Ramos (cell line): ENCODE data around the gene UTF1.

Experiments
- in situ Hi-C: fragments of 300-500 bp; cut with MboI; formaldehyde crosslinking; loops from one replicate; pipeline ENCODE4 v1.14.3; 2022; ENCODE audit warnings: low sequenced_read_pairs; ENCODE audit not compliant: unreplicated experiment

Gene UTF1

GRCh38 chr10:133242611-133243356 lies 12.8 kb downstream of the UTF1 start:
- in situ Hi-C loops, result no loop called here

DNA sequence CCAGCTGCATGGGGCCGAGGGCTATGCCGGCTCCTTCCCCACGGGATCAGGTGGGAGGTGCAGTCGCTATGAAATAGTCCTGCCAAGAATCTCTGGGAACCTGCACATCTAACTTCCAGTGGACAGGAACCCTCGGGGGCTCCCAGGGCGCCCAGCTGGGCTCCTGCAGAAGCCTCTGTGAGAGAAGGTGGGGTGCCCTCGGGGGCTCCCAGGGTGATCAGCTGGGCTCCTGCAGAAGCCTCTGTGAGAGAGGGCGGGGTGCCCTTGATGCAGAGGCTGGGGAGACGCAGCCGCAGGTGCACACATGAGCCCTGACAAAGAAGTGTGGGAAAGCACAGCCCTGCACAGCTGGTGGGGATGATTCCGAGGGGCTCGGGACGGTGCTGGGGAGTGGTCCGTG lies 13.6 kb downstream of the UTF1 start:
- in situ Hi-C loops, result no loop called here

- in situ Hi-C loops, result no loop called here
Observed at GRCh38 chr10:133245439-133246235, 15.6 kb downstream of the UTF1 start.

DNA sequence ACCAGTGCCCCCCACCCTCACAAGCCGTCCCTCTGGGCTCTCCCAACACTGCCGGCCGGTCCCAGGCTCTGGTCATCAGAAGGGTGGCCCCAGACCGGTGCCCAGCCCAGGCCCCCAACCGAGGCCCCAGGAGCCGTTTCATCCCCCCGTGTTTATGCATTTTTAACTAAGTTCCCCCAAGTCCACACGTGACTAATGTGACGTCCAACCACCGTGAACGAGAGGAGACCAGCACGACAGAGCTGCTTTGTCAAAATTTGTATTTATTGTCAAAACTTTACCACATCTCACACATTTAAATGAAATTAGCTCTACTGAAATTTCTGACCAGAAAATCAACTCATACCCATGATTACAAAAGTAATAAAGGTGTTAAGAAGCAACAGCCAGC lies 16.2 kb downstream of the UTF1 start:
- in situ Hi-C loops, result no loop called here

GRCh38 chr10:133247681-133248333 lies 17.8 kb downstream of the UTF1 start:
- in situ Hi-C loops, result no loop called here

- in situ Hi-C loops, result no loop called here
Observed at GRCh38 chr10:133248334-133248715, 18.3 kb downstream of the UTF1 start.

GRCh38 chr10:133249094-133249780 lies 19.2 kb downstream of the UTF1 start:
- in situ Hi-C loops, result no loop called here

- in situ Hi-C loops, result no loop called here
Observed at GRCh38 chr10:133249975-133250754, 20.1 kb downstream of the UTF1 start.

- in situ Hi-C loops, result no loop called here
Observed at GRCh38 chr10:133251388-133252222, 21.6 kb downstream of the UTF1 start.

GRCh38 chr10:133252223-133252552 lies 22.2 kb downstream of the UTF1 start:
- in situ Hi-C loops, result no loop called here

DNA sequence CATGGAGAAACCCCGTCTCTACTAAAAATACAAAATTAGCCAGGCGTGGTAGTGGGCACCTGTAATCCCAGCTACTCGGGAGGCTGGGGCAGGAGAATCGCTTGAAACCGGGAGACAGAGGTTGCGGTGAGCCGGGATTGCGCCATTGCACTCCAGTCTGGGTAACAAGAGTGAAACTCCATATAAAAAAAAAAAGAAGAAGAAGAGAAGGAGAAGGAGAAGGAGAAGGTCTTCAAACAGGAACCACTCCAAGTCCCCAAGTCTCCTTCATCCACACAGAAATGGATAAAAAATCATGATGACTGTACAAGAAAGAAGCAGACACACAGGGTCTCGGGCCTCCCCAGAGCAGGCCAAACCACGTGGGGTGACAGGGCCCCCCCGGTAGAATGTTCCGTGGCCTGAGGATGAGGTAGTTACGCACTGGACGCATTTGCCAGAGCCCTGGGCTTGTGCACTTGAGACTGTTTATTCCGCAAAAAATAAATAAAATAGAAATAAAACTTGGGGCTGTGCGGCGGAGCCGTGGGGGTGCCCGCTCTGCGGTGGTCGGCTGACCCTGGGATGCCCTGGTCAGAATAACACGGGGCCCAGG lies 23.4 kb downstream of the UTF1 start:
- in situ Hi-C loops, result no loop called here

DNA sequence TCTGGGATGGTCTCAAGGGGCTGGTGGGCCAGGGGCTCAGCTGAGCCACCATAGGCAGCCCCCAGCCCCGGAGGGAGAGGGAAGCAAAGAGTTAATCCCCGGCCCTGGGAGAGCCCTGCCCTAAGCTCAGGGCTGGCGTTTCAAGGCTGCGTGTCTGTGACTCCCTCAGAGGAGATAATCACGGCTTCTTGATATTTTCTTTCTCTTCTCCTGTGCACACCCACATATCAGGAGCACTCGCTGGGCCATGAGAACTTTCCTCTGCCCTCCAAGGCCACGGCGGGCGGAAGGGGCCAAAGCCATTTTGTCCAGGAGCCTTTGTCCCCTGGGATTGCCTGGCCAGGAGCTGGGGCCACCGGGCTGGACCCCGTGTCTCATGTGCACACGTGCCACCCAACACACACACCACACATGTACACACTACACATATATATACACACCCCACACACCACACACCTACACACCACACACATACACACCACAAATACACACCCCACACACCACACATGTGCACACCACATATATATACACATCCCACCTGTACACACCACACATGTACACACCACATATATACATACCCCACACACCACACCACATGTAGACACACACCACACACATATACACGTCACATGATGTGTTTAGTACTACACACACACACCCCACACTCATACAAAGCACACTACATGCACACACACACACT lies 24.6 kb downstream of the UTF1 start:
- in situ Hi-C loops, result no loop called here

GRCh38 chr10:133255323-133255722 lies 25.3 kb downstream of the UTF1 start:
- in situ Hi-C loops, result no loop called here

DNA sequence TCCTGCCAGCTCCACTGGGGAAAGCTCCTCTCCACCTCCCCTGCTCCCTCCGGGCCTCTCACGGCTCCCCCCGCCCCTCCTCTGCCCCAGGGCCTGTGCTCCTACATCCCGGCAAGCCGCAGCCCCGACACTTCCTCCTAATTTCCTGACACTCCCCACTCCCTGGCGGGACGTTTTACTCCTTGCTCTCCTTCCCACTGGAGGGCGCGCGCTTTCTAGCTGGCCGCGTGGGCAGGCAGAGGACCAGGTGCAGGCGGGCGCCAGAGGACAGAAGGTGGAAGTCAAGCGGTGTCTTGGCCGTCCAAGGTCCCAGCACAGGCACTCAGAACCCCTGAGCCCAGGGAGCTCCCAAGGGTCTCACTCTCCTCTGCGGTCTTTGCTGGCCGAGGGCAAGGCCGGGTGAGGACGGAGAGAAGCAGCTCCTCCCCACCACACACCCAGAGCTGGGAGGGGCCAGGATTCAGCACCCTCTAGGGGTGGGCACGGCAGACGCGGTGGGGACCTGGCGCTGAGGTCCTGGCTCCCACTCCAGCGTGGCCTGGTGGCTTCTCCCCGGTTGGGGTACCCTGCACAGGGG lies 27.6 kb downstream of the UTF1 start:
- in situ Hi-C loops, result no loop called here

GRCh38 chr10:133258066-133258817 lies 28.2 kb downstream of the UTF1 start:
- in situ Hi-C loops, result no loop called here

- in situ Hi-C loops, result no loop called here
Observed at GRCh38 chr10:133258818-133259601, 29.0 kb downstream of the UTF1 start.
